ENCODE data around the gene PLA2G6. TPM values are rescaled to one million over a fixed set of nuclear protein-coding genes. Genes with fewer than 3 reads are reported as not detected.

PLA2G6 gene
- total and polyA plus RNA-seq, 2 experiments from 2014 or later: 28.2 to 30.2 TPM

DNA sequence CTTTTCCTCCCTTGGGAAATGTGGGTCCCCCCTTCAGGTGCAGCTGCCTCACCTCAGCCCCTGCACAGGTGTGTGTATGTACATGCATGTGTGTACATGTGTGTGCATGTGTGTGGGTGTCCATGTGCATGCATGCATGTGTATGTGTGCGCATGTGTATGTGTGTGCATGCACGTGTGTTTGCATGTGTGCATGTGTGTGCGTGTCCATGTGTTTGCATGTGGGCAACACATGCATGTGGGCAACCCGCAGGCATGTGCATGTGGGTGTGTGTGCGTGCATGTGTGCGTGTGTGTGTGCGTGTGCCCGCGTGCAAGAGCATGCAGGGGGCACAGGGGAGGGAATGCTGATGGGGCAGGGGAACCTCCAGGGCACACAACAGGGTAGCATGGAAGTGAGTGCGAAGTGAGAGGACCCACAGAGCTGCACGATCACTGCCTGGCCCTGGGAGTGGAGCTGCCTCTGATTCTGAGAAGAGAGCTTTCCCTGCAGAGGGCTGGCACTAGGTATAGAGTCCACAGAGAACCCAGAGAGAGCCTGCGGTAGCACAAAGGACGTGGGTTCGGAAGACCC is 56.5 kb downstream of the PLA2G6 start:
- H3K4me1 ChIP-seq (ENCODE audit: insufficient read depth): no peaks in the 10 kb centered on the region
- no peak for TF ChIP-seq EZH2 (IDR thresholded peaks at IDR 0.05; ENCODE audit: borderline replicate concordance)
- no peak for TF ChIP-seq CTCF (IDR thresholded peaks at IDR 0.05; ENCODE audit: poor library complexity)
- no peak for TF ChIP-seq EZH2phosphoT487 (IDR thresholded peaks at IDR 0.05; ENCODE audit: low read depth, severe bottlenecking, unreplicated experiment)

DNA sequence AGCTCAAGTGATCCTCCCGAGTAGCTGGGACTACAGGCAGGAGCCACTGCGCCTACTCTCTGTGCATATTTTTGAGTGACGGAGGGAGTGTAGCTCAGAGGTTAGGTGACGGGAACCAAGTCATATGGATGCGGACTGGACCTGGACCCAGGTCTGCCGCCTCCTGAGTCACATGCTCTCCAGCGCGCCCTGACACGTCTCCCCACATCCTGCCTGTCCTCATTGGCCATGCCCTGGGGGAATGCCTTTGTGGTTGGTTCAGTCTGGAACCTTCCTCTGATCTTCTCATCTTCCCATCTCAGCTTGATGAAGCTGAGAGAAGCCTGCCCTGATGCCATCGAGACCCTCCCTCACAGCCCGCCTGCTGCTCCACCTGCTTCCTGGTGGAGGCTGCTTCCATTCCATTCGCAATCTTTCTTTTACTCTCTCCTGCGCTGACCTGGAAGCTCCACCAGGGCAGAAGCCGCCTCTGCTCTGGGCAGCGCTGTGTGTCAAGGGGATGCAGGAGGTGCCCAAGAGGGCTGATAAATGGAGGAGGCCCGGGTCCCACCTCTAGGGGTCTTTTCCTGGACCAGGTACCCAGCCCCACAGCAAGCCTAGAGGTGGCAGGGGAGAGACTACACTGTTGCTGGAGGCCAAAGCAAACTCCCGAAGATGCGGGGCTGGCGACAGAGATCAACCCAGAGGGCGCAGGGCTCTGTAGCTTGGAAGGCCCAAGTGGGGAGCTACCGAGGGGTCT is 57.2 kb downstream of the PLA2G6 start:
- Histone ChIP-seq H3K4me3 (no peak overlapping the region), H3K27ac (no peak overlapping the region), H4K20me1 (ENCODE audit: insufficient read depth, poor library complexity, severe bottlenecking) (no peaks in the 10 kb centered on the region), H3K4me2 (no peak overlapping the region), H3K27me3 (no peaks in the 10 kb centered on the region), H3K9me2 (replicated peaks; ENCODE audit: insufficient read depth) (no peaks in the 10 kb centered on the region), H3K36me3 (replicated peaks; ENCODE audit: insufficient read depth, low read depth) (no peaks in the 10 kb centered on the region), H2AFZ (no peak overlapping the region), H3K79me2 (no peaks in the 10 kb centered on the region), H3K4me1 (ENCODE audit: insufficient read depth) (no peaks in the 10 kb centered on the region), H3K9me3 (ENCODE audit: low read depth) (no peaks in the 10 kb centered on the region)
- WGBS (ENCODE audit: low lambda C conversion rate, missing lambda C conversion rate): 92% methylated on average over 21 of the region's 21 CpGs
- no peak for DNase-seq (ENCODE audit: low spot score)
- TF ChIP-seq EZH2phosphoT487 (IDR thresholded peaks at IDR 0.05; ENCODE audit: low read depth, severe bottlenecking, unreplicated experiment) (no peak), EZH2 (IDR thresholded peaks at IDR 0.05; ENCODE audit: borderline replicate concordance) (no peak), CTCF (IDR thresholded peaks at IDR 0.05; ENCODE audit: poor library complexity) (no peak)

More for the DNA sequence above, 56.5 kb downstream of the PLA2G6 start:
- DNase-seq (ENCODE audit: low spot score): no peak
- H3K36me3 ChIP-seq (replicated peaks; ENCODE audit: insufficient read depth, low read depth): no peaks in the 10 kb centered on the region
- no peaks in the 10 kb centered on the region for H3K9me3 ChIP-seq (ENCODE audit: low read depth)
- H2AFZ ChIP-seq: no peak overlapping the region
- H3K27ac ChIP-seq: no peak overlapping the region
- WGBS (ENCODE audit: low lambda C conversion rate, missing lambda C conversion rate): 95% methylated on average over 13 of the region's 14 CpGs
- no peaks in the 10 kb centered on the region for H3K79me2 ChIP-seq
- no peak overlapping the region for H3K4me3 ChIP-seq
- H3K9me2 ChIP-seq (replicated peaks; ENCODE audit: insufficient read depth): no peaks in the 10 kb centered on the region
- H3K27me3 ChIP-seq: no peaks in the 10 kb centered on the region
- H3K4me2 ChIP-seq: no peak overlapping the region
- H4K20me1 ChIP-seq (ENCODE audit: insufficient read depth, poor library complexity, severe bottlenecking): no peaks in the 10 kb centered on the region

DNA sequence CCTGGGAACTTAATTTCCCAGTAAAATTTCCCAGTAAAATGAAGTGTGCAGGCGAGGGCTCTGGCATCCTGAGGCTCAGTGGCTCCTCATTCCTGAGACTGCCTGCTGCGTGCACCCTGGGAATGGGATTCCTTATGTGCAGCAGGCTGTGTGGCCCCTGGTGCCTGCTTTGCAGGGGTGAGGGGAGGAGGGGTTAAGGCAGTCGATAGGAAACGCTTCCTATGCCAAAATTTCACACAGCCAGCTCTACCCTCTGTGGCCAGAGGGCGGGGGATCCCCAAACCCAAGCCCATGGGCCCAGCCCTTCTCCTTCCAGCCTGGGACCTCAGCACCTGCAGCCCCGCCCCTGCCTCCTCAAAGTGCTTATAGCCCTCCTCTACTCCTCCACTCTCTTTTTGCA is 59.0 kb downstream of the PLA2G6 start:
- DNase-seq (ENCODE audit: low spot score): no peak
- H3K36me3 ChIP-seq (replicated peaks; ENCODE audit: insufficient read depth, low read depth): no peaks in the 10 kb centered on the region
- no peaks in the 10 kb centered on the region for H4K20me1 ChIP-seq (ENCODE audit: insufficient read depth, poor library complexity, severe bottlenecking)
- H3K79me2 ChIP-seq: no peaks in the 10 kb centered on the region
- 69% methylated on average over 4 of the region's 6 CpGs for WGBS (ENCODE audit: low lambda C conversion rate, missing lambda C conversion rate)
- no peaks in the 10 kb centered on the region for H3K9me3 ChIP-seq (ENCODE audit: low read depth)
- H3K4me1 ChIP-seq (ENCODE audit: insufficient read depth): no peaks in the 10 kb centered on the region
- no peak overlapping the region for H3K4me2 ChIP-seq
- H3K27ac ChIP-seq: no peak overlapping the region
- no peaks in the 10 kb centered on the region for H3K9me2 ChIP-seq (replicated peaks; ENCODE audit: insufficient read depth)
- no peak overlapping the region for H2AFZ ChIP-seq
- TF ChIP-seq EZH2phosphoT487 (IDR thresholded peaks at IDR 0.05; ENCODE audit: low read depth, severe bottlenecking, unreplicated experiment) (no peak), EZH2 (IDR thresholded peaks at IDR 0.05; ENCODE audit: borderline replicate concordance) (no peak), CTCF (IDR thresholded peaks at IDR 0.05; ENCODE audit: poor library complexity) (no peak)
- H3K27me3 ChIP-seq: no peaks in the 10 kb centered on the region
- no peak overlapping the region for H3K4me3 ChIP-seq

All from hepatocyte (in vitro differentiated cells).